HCT116 (cell line): Measurements from ENCODE around the gene TFB2M. TPM values are rescaled to one million over a fixed set of nuclear protein-coding genes. Genes with fewer than 3 reads are reported as not detected.

Source experiments
- ATAC-seq: fragments of 200-7000 bp; cut with Tn5 transposase; 2 replicates; pipeline ENCODE4 v1.9.1; 2020; ENCODE audit warnings: mild to moderate bottlenecking, moderate library complexity
- BruUV-seq: library from RNA; stranded (reverse); fragments of 400-500 nt; replicated peaks from 2 replicates; lab custom pipeline; 2021; lab: Mats Ljungman, UMichigan
- CTCF ChIA-PET: fragments of 300-600 bp; sonication (Branson Sonifier 250); formaldehyde crosslinking; loops from one replicate; lab custom pipeline; 2021; ENCODE audit warnings: antibody characterized with exemption; lab: Charles Lee
- POLR2A ChIA-PET: fragments of 300-600, 350-600 bp; sonication (Branson Sonifier 250); formaldehyde crosslinking; loops from one replicate; lab custom pipeline; 2021; ENCODE audit warnings: antibody characterized with exemption; lab: Charles Lee
- RAD21 ChIA-PET, 2 experiments: fragments of 300-600 bp; sonication (Branson Sonifier 250); formaldehyde crosslinking; loops; one replicate each; lab custom pipeline; 2023; ENCODE audit warnings: low total read pairs in 2 of 2; ENCODE audit not compliant: uncharacterized antibody in 2 of 2, unreplicated experiment in 2 of 2, low non-redundant PET in 1 of 2; lab: Charles Lee
- DNase-seq: peaks from one replicate; pipeline ENCODE4 v3.0.0-alpha.2; 2010; ENCODE audit warnings: low read depth, low spot score
- H2AFZ ChIP-seq: fragments of 200-600 bp; shearing (Covaris generic), sonication (generic); 2 replicates; pipeline ENCODE4 v1.6.1; 2017; ENCODE audit warnings: low read depth, mixed run types, mixed read lengths, antibody characterized with exemption, low read length; ENCODE audit not compliant: poor library complexity, severe bottlenecking
- H3K27ac ChIP-seq: 2 replicates; pipeline ENCODE4 v1.5.1; 2012; ENCODE audit warnings: low read depth, low read length
- H3K27me3 ChIP-seq: fragments of 200-600 bp; sonication (generic); 2 replicates; pipeline ENCODE4 v1.6.1; 2016; ENCODE audit warnings: mixed run types, low read length, mixed read lengths; ENCODE audit not compliant: insufficient read depth
- H3K36me3 ChIP-seq, 2 experiments: fragments of 200-500 bp in 1 of 2; fragments of 200-600 bp in 1 of 2; sonication (Bioruptor generic) in 1 of 2; sonication (generic) in 1 of 2; 2 replicates each; pipeline versions ENCODE4 v1.5.1 to v1.6.1; 2014 to 2016; ENCODE audit warnings: low read length in 2 of 2, inconsistent platforms in 1 of 2, mixed read lengths in 1 of 2, mixed run types in 1 of 2; ENCODE audit not compliant: insufficient read depth in 2 of 2, control insufficient read depth in 1 of 2
- H3K4me1 ChIP-seq, 2 experiments: fragments of 200-600 bp in 1 of 2; sonication (generic) in 1 of 2; 2 replicates each; pipeline versions ENCODE4 v1.5.1 to v1.6.1; 2012 to 2017; ENCODE audit warnings: low read length in 2 of 2, inconsistent platforms in 1 of 2, mild to moderate bottlenecking in 1 of 2, mixed read lengths in 1 of 2, mixed run types in 1 of 2, moderate library complexity in 1 of 2; ENCODE audit not compliant: insufficient read depth in 2 of 2, control insufficient read depth in 1 of 2
- H3K4me2 ChIP-seq: fragments of 200-600 bp; sonication (generic); 2 replicates; pipeline ENCODE4 v1.6.1; 2017; ENCODE audit warnings: mixed run types, low read length, mixed read lengths
- H3K4me3 ChIP-seq, 2 experiments: fragments of 200-600 bp in 1 of 2; sonication (generic) in 1 of 2; replicated peaks in 1 of 2; 2 replicates each; pipeline ENCODE4 v1.5.1; 2011 to 2016; ENCODE audit warnings: low read length in 2 of 2, control low read depth in 1 of 2, low read depth in 1 of 2, mild to moderate bottlenecking in 1 of 2, mixed read lengths in 1 of 2, mixed run types in 1 of 2
- H3K79me2 ChIP-seq: fragments of 200-600 bp; sonication (generic); 2 replicates; pipeline ENCODE4 v1.6.1; 2017; ENCODE audit warnings: mild to moderate bottlenecking, mixed run types, low read length, moderate library complexity, mixed read lengths; ENCODE audit not compliant: insufficient read depth
- H3K9ac ChIP-seq: fragments of 200-600 bp; sonication (generic); 2 replicates; pipeline ENCODE4 v1.6.1; 2016; ENCODE audit warnings: low read length, mixed read lengths
- H3K9me2 ChIP-seq: fragments of 200-600 bp; sonication (generic), shearing (Covaris generic); 2 replicates; pipeline ENCODE4 v1.6.1; 2017; ENCODE audit warnings: mixed run types, mild to moderate bottlenecking, moderate library complexity; ENCODE audit not compliant: insufficient read depth
- H3K9me3 ChIP-seq, 2 experiments: fragments of 200-500 bp in 1 of 2; fragments of 200-600 bp in 1 of 2; sonication (Bioruptor generic) in 1 of 2; sonication (generic) in 1 of 2; 2 replicates each; pipeline ENCODE4 v1.6.1; 2014 to 2017; ENCODE audit warnings: low read length in 2 of 2, mixed read lengths in 2 of 2, inconsistent platforms in 1 of 2, low read depth in 1 of 2, mild to moderate bottlenecking in 1 of 2, mixed run types in 1 of 2, moderate library complexity in 1 of 2; ENCODE audit not compliant: control insufficient read depth in 1 of 2, insufficient read depth in 1 of 2
- H4K20me1 ChIP-seq: fragments of 200-600 bp; sonication (generic), shearing (Covaris generic); 2 replicates; pipeline ENCODE4 v1.6.1; 2017; ENCODE audit warnings: mixed run types, mild to moderate bottlenecking, moderate library complexity; ENCODE audit not compliant: insufficient read depth
- CEBPB ChIP-seq: IDR thresholded peaks from 2 replicates; pipeline ENCODE4 v1.6.1; 2012; ENCODE audit warnings: low read depth
- EGR1 ChIP-seq: IDR thresholded peaks from 2 replicates; pipeline ENCODE4 v1.6.1; 2012; ENCODE audit warnings: low read depth
- EZH2phosphoT487 ChIP-seq: fragments of 200-600 bp; IDR thresholded peaks from 2 replicates; pipeline ENCODE4 v1.6.1; 2018; ENCODE audit warnings: antibody characterized with exemption, borderline replicate concordance
- FOSL1 ChIP-seq: IDR thresholded peaks from 2 replicates; pipeline ENCODE4 v1.6.1; 2012; ENCODE audit warnings: low read depth
- JUND ChIP-seq: IDR thresholded peaks from 2 replicates; pipeline ENCODE4 v1.6.1; 2012
- POLR2A ChIP-seq: IDR thresholded peaks from 2 replicates; pipeline ENCODE4 v1.7.0; 2011; ENCODE audit warnings: borderline replicate concordance; ENCODE audit not compliant: insufficient read depth, insufficient read length; ENCODE audit errors: extremely low read depth
- RAD21 ChIP-seq: IDR thresholded peaks from 2 replicates; pipeline ENCODE4 v1.6.1; 2012; ENCODE audit warnings: low read depth, mild to moderate bottlenecking
- SIN3A ChIP-seq: IDR thresholded peaks from 2 replicates; pipeline ENCODE4 v1.6.1; 2012; ENCODE audit warnings: low read depth
- SRF ChIP-seq: IDR thresholded peaks from 2 replicates; pipeline ENCODE4 v1.6.1; 2012; ENCODE audit warnings: low read depth
- TCF7L2 ChIP-seq: IDR thresholded peaks from 2 replicates; pipeline ENCODE4 v1.7.0; 2011; ENCODE audit warnings: borderline replicate concordance, inconsistent platforms; ENCODE audit not compliant: insufficient read depth, insufficient read length; ENCODE audit errors: extremely low read depth
- YY1 ChIP-seq: IDR thresholded peaks from 2 replicates; pipeline ENCODE4 v1.6.1; 2011; ENCODE audit warnings: low read length, low read depth, moderate library complexity, mild to moderate bottlenecking; ENCODE audit not compliant: insufficient replicate concordance; ENCODE audit errors: extremely low read depth
- ZNF274 ChIP-seq: fragments of 200-500 bp; sonication (Bioruptor generic); IDR thresholded peaks from 2 replicates; pipeline ENCODE4 v1.6.1; 2014; ENCODE audit warnings: mild to moderate bottlenecking, low read depth, low read length, inconsistent platforms
- intact Hi-C: fragments of 100-400 bp; cut with micrococcal nuclease; formaldehyde crosslinking; loops from 2 replicates; pipeline ENCODE4 v1.10.0; 2022
- total RNA-seq: library from RNA; stranded (reverse); gene quantifications from one replicate; pipeline ENCODE4 v1.2.1, GENCODE V29; 2021; ENCODE audit not compliant: unreplicated experiment
- TF ChIP-seq, protein P1 (sequence below): IDR thresholded peaks from 2 replicates; pipeline ENCODE4 v1.6.1; 2012
- TF ChIP-seq, protein P2 (sequence below): IDR thresholded peaks from 2 replicates; pipeline ENCODE4 v1.6.1; 2011; ENCODE audit warnings: mild to moderate bottlenecking, low read length, moderate library complexity; ENCODE audit not compliant: insufficient replicate concordance; ENCODE audit errors: extremely low read depth
- TF ChIP-seq, protein P3 (sequence below): IDR thresholded peaks from 2 replicates; pipeline ENCODE4 v1.6.1; 2012

Gene TFB2M
- total RNA-seq, 1 experiment from 2014 or later = 24.4 TPM

DNA sequence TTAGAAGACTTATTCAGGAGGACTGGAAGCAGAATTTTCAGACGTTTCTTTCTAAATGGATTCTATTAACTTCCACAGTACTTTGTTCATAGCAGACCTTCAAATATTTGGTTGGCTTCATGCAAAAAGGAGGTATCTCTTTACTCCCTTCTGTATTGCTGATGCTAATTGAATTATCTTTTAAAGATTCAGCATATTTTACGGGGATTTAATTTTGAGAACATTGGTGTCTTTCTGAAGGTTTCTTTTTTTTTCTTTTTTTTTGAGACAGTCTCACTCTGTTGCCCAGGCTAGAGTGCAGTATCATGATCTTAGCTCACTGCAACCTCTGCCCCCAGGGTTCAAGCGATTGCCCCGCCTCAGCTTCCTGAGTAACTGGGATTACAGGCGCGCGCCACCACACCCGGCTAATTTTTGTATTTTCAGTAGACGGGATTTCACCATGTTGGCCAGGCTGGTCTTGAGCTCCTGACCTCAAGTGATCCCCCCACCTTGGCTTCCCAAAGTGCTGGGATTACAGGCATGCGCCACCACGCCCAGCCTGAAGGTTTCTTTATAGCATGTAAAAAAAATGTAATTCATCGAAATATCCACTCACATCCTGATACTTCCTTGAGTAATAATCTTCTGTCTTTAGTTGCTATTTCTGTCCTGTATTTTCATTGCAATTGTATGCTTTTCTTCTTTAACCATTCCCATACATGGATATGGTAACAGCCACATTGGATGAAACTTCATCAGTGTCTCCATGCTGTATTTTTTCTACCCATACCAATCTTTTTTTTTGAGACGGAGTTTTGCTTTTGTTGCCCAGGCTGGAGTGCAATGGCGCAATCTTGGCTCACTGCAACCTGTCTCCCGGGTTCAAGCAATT is 14.7 kb upstream of the TFB2M start:
- H3K4me1 ChIP-seq = no peaks in the 10 kb centered on the region
- no peaks in the 10 kb centered on the region for H3K9me2 ChIP-seq
- TF ChIP-seq YY1 = no peak
- TF ChIP-seq FOSL1 = no peak
- no peak for TF ChIP-seq EZH2phosphoT487
- TF ChIP-seq, protein P1, sequence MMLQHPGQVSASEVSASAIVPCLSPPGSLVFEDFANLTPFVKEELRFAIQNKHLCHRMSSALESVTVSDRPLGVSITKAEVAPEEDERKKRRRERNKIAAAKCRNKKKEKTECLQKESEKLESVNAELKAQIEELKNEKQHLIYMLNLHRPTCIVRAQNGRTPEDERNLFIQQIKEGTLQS = no peak
- no peak for TF ChIP-seq TCF7L2
- TF ChIP-seq SRF = no peak
- no peak for TF ChIP-seq SIN3A
- TF ChIP-seq, all 23 proteins: peak for 0
- ChIA-PET RAD21 (no interaction called here), CTCF (no interaction called here), POLR2A (no interaction called here)
- DNase-seq (no peak), ATAC-seq (no peak)
- H3K4me3 ChIP-seq = no peak overlapping the region
- H3K9ac ChIP-seq = no peak overlapping the region
- no peak overlapping the region for H3K4me2 ChIP-seq
- H2AFZ ChIP-seq = no peak overlapping the region
- peaks cover 5% of the 10 kb centered on the region; the same call in 1 of the 2 replicates for H4K20me1 ChIP-seq
- H3K79me2 ChIP-seq = peaks cover 44% of the 10 kb centered on the region
- H3K27ac ChIP-seq = no peak overlapping the region
- no peaks in the 10 kb centered on the region for H3K36me3 ChIP-seq
- BruUV-seq = no TSS peak
- no peaks in the 10 kb centered on the region for H3K9me3 ChIP-seq
- intact Hi-C loops = no loop called here
- no peaks in the 10 kb centered on the region for H3K27me3 ChIP-seq

DNA sequence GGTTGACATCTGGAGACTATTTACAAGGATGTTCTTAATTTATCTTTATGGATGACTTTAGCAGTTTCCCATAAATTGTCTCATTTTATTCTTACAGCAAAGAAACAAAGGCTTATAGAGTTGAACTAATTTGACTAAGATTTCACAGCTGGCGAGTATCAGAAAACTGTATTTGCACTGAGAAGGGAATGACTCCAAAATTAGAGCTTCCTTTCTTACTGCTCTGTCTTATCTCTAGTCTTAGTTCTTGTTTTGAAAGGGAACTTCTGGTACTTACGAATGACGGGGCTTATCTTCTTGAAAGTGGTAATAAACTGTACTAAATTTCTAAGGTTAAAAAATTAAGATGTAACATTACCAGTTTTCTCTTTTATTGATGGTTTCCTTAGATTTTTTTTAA is 13.8 kb upstream of the TFB2M start:
- DNase-seq = no peak
- H3K4me2 ChIP-seq = no peak overlapping the region
- intact Hi-C loops = no loop called here
- H3K4me1 ChIP-seq = no peaks in the 10 kb centered on the region
- H3K9ac ChIP-seq = no peak overlapping the region
- ChIA-PET RAD21 (no interaction called here), POLR2A (no interaction called here), CTCF (no interaction called here)
- peaks cover 52% of the 10 kb centered on the region for H3K79me2 ChIP-seq
- H4K20me1 ChIP-seq = peaks cover 5% of the 10 kb centered on the region; the same call in 1 of the 2 replicates
- H3K9me3 ChIP-seq = no peaks in the 10 kb centered on the region
- H2AFZ ChIP-seq = no peak overlapping the region
- no peaks in the 10 kb centered on the region for H3K9me2 ChIP-seq
- H3K27me3 ChIP-seq = no peaks in the 10 kb centered on the region
- H3K36me3 ChIP-seq = no peaks in the 10 kb centered on the region
- no peak overlapping the region for H3K27ac ChIP-seq
- no TSS peak for BruUV-seq
- ATAC-seq = no peak
- H3K4me3 ChIP-seq = no peak overlapping the region
- TF ChIP-seq EGR1 (no peak), EZH2phosphoT487 (no peak), POLR2A (no peak), ZNF274 (no peak), YY1 (no peak), RAD21 (no peak), CEBPB (no peak), SIN3A (no peak), FOSL1 (no peak), JUND (no peak)
- TF ChIP-seq, protein P2, sequence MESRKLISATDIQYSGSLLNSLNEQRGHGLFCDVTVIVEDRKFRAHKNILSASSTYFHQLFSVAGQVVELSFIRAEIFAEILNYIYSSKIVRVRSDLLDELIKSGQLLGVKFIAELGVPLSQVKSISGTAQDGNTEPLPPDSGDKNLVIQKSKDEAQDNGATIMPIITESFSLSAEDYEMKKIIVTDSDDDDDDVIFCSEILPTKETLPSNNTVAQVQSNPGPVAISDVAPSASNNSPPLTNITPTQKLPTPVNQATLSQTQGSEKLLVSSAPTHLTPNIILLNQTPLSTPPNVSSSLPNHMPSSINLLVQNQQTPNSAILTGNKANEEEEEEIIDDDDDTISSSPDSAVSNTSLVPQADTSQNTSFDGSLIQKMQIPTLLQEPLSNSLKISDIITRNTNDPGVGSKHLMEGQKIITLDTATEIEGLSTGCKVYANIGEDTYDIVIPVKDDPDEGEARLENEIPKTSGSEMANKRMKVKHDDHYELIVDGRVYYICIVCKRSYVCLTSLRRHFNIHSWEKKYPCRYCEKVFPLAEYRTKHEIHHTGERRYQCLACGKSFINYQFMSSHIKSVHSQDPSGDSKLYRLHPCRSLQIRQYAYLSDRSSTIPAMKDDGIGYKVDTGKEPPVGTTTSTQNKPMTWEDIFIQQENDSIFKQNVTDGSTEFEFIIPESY = no peak
- TF ChIP-seq, protein P3, sequence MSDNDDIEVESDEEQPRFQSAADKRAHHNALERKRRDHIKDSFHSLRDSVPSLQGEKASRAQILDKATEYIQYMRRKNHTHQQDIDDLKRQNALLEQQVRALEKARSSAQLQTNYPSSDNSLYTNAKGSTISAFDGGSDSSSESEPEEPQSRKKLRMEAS = no peak
